CD4-positive, alpha-beta T cell treated with Interleukin-4 for 1 hour (primary cell): Measurements from ENCODE around the gene MLPH.

ENCODE experiments used
- DNase-seq, 2 donors: peaks; one replicate each; pipeline ENCODE4 v3.0.0-alpha.2; 2020 to 2022

MLPH gene

GRCh38 chr2:237549216-237549615 is 62.2 kb downstream of the MLPH start:
- no peak for DNase-seq

- no peak for DNase-seq
These were observed 62.8 kb downstream of the MLPH start for GRCh38 chr2:237549643-237550415.

DNA sequence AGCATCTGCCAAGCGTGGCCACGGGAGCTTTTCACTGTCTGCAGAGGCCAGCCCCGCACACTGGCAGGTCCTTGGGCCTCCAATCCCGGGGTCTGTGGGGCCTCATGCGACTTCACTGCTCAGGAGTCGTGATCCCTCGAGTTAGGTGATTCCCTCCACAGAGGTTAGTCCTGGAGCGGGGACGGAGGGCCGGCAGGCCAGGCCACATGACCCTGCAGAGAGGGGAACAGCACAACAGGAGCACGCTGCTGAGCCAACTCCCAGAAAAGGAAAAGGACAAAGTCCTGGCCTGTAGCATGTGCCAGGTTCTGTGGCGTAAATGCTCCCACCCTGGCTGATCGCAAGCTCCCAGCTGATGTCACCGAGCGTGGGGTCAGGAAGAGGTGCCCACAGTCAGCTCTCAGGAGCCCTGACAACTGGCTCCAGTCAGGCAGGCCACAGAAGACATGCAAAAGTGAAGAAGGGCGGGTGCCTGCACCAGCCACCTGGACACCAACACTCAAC is 64.1 kb downstream of the MLPH start:
- no peak for DNase-seq

GRCh38 chr2:237552908-237553307 is 65.9 kb downstream of the MLPH start:
- no peak for DNase-seq

DNA sequence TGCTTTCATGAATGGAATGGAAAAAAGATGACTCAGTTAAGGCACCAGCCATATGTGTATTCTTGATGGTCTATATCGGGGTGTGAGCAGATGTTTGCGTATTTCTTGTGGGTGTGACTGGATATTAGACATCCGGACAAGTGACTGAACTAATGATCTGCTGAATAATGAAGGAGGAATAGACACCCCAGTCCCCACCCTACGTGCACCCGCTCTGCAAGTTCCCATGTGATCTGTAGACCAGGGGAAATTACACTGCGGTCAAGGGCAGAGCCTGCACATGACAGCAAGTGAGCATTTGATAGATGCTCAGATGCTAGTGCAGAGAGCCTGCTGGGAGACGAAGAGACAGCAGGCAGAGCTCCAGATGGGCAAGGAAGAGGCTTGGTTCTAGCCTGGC is 66.9 kb downstream of the MLPH start:
- DNase-seq = no peak

DNA sequence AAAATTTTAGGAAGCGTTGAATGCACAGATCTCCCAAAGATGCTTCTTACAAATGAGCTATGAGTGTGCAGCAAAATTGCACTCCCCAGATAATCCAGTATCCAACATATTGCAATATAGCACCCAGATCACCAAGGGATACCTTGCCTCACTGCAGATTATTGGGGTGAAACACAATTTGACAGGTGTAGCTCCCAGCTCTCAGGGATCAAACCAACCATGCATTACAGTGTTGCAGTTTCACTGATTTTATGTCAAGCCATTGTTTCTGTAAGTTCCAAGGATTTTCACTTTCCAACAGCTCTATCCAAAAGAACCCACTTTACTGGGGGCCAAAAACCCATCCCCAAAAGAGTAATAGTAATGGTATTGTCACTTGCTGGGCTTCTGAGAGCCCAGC is 68.5 kb downstream of the MLPH start:
- DNase-seq = no peak

DNA sequence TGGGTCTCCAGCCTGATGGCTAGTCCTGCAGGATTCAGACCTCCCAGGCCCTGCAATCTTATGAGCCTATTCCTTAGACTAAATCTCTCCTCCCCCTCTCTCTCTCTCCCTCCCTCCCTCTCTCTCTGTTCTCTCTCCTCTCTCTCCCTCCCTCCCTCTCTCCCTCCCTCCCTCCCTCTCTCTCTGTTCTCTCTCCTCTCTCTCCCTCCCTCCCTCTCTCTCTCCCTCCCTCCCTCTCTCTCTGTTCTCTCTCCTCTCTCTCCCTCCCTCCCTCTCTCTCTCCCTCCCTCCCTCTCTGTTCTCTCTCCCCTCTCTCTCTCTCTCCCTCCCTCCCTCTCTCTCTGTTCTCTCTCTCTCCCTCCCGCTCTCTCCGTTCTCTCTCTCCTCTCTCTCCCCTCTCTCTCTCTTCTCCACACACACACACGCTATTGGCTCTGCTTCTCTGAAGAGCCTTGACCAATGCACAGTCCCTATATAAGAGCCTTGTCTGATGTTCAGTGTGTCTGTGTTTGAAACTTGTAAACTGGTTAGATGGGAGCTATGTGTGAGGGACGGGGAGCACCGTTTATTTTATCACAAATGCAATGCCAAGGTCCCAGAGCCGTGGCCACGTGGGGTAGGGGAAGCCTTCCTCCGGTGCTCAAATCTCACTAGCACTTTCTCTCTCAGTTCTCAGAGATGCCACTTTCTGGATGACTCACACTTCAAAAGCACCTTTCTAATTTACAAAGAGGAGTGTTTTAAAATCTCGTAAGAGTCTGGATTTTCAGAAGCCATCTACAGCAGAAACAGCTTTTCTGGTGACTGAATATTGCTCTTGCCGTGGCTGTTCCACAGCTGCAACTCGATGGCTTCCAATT is 70.0 kb downstream of the MLPH start:
- DNase-seq = peak in 1 of 2 donors; percentile 7

DNA sequence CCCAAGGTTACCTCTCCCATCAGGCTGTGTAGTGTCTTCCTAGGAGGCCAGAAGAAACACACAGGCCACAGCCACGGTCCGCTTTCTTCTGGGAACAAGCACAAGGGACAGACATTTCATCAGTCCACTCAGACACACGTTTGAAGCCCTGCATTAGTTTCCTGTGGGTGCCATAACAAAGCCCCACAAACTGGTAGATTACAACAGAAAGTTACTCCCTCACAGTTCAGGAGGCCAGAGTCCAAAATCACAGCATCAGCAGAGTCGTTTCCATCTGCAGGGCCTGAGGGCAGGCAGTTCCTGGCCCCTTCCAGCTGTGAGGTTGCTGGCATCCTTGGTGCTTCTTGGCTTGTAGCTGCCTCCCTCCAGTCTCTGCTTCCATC is 70.6 kb downstream of the MLPH start:
- no peak for DNase-seq

DNA sequence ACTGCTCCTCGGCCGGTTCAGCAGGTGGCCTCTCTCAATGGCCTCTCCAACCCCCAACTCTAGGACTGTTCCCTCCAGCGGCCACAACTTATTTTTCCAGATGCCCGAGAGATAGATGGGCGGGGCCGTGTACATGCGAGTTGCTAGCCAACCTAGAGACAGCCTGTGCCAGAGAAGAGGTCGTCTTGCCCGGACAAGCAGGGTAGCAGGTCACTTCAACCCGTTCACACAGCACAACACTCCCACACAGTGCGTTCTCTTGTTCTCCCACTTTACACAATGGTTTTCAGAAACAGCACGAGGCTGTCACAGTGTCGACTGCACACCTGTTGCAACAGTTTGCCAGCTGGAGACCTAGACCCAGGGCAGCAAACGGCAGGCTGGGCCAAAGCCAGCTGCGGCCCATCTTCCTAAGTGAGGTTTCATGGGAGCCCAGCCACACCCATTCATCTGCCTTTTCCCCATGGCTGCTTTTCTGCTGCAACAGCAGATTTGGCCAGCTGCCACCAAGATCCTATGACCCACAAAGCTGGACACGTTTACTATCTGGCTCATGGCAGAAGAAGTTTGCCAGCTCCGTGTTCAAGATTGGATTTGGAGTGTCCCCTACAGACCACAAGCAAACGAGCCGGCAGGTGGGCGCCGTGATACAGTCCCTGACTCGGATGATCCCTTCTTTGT is 72.0 kb downstream of the MLPH start:
- no peak for DNase-seq

DNA sequence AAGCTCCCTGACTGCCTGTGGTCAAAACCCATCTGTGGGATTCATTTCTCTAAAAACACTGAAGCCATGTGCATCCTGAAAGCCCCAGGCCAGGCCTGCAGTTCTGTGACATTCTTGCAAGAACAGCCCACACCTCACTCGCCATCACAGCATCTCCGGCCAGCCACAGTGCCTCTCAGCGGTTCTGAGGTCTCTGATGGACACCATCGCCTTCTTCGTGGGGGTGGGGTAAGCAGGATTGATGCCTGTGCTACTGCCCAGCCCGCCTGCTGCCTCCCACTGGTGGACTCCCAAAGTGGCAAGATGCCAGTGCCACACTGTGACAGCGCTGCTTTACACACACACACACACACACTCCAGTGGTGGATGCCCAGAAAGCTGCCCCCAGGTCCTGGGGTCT is 74.2 kb downstream of the MLPH start:
- no peak for DNase-seq

DNA sequence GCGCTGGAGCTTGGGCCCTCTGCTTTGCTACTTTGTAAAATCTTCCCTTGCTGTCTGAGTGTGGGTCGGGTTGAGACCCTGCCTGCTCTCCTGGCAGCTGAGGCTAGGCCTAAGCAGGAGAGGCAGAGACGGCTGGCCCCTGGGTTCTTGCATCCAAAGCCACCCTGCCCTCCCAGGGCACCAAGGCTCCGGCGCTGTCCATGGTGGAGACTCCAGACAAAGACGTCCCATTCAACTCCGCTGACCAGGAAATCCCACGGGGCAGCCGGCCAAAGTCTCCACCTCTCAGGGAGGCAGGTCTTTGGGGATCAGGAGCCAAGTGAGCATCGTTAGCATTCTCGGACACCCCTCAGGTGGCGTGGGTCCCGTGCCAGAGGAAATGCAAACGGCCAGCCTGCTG is 76.8 kb downstream of the MLPH start:
- DNase-seq = no peak

DNA sequence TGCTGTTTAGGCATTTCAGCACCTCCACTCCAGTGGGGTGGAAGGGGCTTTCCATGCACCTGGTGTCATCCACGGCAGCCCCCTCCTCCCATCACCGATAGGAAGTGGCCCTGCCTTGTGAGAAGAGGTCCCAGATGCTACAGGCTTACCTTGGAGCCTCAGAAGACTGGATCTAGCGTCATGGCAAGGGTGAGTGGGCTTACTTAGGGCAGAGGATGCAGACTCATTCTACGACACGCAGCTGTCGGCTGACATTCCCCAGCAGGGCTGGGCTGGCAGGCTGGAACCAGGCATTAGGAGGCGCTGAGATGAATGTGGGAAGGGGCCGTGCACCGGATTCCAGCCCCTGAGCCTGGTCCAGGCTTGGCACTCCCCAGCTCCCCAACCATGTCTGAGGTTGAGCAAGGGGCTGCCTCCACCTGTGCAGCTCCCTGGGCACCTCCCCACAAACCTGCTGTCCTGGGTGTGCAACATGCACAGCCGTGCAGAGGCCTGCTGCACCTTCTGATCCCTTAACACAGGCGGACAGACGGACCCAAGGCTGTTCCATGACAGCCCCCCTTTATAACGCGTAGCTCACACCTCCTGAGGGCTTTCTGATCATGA is 77.6 kb downstream of the MLPH start:
- no peak for DNase-seq

GRCh38 chr2:237565974-237566373 is 78.9 kb downstream of the MLPH start:
- no peak for DNase-seq

GRCh38 chr2:237566401-237567235 is 79.6 kb downstream of the MLPH start, which contains the start of gene PRLH:
PRLH (plus strand) TSS chr2:237566574; CDS start chr2:237566574, 0 bp downstream.
- DNase-seq = no peak

- no peak for DNase-seq
These were observed 80.4 kb downstream of the MLPH start for GRCh38 chr2:237567276-237568029.

DNA sequence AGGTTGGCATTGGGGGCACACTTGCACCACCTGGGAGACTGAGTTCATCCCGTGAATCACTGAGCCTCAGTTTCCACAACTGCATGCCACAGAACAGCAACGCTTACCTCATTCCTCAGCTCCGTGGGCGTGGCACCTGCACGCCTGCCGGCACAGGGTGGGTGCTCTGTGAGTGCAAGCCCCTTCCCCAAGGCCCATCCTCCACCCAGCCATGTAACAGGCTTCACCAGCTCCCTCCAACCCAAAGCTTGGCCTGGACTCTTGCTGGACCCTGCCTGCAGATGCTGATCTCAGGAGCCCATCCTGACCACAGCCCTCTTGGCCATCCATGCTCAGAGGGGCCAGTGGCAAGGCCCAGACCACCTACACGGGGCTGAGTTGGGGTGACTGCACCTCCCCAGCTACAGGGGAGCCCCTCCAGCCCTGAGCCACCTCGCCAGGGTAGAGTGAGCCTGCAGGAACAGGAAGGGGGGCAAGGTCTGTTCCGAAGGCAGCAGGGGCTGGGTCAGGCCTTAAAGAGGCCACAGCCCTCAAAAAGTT is 81.1 kb downstream of the MLPH start:
- DNase-seq = no peak

- no peak for DNase-seq
These were observed 82.0 kb downstream of the MLPH start for GRCh38 chr2:237569041-237569440.

GRCh38 chr2:237569896-237570295 is 82.8 kb downstream of the MLPH start:
- no peak for DNase-seq

- no peak for DNase-seq
These were observed 83.8 kb downstream of the MLPH start for GRCh38 chr2:237570776-237571335.

DNA sequence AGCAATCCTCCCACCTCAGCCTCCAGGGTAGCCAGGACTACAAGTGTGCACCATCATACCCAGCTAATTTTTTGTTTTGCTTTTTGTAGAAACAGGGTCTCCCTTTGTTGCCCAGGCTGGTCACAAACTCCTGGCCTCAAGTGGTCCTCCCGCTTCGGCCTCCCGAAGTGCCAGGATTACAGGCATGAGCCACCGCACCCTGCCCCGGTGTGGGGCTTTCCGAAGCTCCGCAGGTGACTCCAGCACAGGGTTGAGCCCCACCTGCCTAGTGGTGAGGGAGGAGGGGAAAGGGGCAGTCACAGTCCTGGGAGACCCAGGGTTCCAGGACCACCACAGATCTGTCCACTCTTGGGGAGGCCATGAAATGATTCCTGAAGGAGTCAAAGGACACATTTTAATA is 84.5 kb downstream of the MLPH start:
- no peak for DNase-seq
